ENCODE results near the gene NARF. TPM values are rescaled to one million over a fixed set of nuclear protein-coding genes. Genes with fewer than 3 reads are reported as not detected.

Gene NARF
- total RNA-seq, 1 donor from 2014 or later: 111 TPM

- Mint-ChIP-seq H3K9me3 (no peaks in the 10 kb centered on the region), H3K4me1 (ENCODE audit: unreplicated experiment) (no peaks in the 10 kb centered on the region), H3K27ac (no peak overlapping the region), H3K4me3 (no peak overlapping the region), H3K27me3 (no peaks in the 10 kb centered on the region), H3K36me3 (no peaks in the 10 kb centered on the region)
- no peak for DNase-seq (ENCODE audit: extremely low spot score, unreplicated experiment)
- TF ChIP-seq CTCF (conservative IDR thresholded peaks at IDR 0.05): no peak
These were observed 30.0 kb upstream of the NARF start for GRCh38 chr17:82428546-82428945.

- no peak for TF ChIP-seq CTCF (conservative IDR thresholded peaks at IDR 0.05)
- Mint-ChIP-seq H3K27me3 (no peaks in the 10 kb centered on the region), H3K36me3 (no peaks in the 10 kb centered on the region), H3K4me1 (ENCODE audit: unreplicated experiment) (no peaks in the 10 kb centered on the region), H3K9me3 (no peaks in the 10 kb centered on the region), H3K27ac (no peak overlapping the region), H3K4me3 (no peak overlapping the region)
- DNase-seq (ENCODE audit: extremely low spot score, unreplicated experiment): no peak
These were observed 28.7 kb upstream of the NARF start for GRCh38 chr17:82429824-82430223.

- Mint-ChIP-seq H3K36me3 (no peaks in the 10 kb centered on the region), H3K4me3 (no peak overlapping the region), H3K9me3 (no peaks in the 10 kb centered on the region), H3K27me3 (no peaks in the 10 kb centered on the region), H3K27ac (no peak overlapping the region), H3K4me1 (ENCODE audit: unreplicated experiment) (no peaks in the 10 kb centered on the region)
- no peak for DNase-seq (ENCODE audit: extremely low spot score, unreplicated experiment)
- no peak for TF ChIP-seq CTCF (conservative IDR thresholded peaks at IDR 0.05)
These were observed 26.5 kb upstream of the NARF start for GRCh38 chr17:82432017-82432416.

- H3K9me3 Mint-ChIP-seq: no peaks in the 10 kb centered on the region
- DNase-seq (ENCODE audit: extremely low spot score, unreplicated experiment): no peak
- TF ChIP-seq CTCF (conservative IDR thresholded peaks at IDR 0.05): no peak
- no peak overlapping the region for H3K27ac Mint-ChIP-seq
- no peak overlapping the region for H3K4me3 Mint-ChIP-seq
- no peaks in the 10 kb centered on the region for H3K4me1 Mint-ChIP-seq (ENCODE audit: unreplicated experiment)
- H3K27me3 Mint-ChIP-seq: no peaks in the 10 kb centered on the region
- no peaks in the 10 kb centered on the region for H3K36me3 Mint-ChIP-seq
These were observed 24.9 kb upstream of the NARF start for GRCh38 chr17:82433560-82434215.

GRCh38 chr17:82434216-82434565 is 24.4 kb upstream of the NARF start:
- Mint-ChIP-seq H3K4me1 (ENCODE audit: unreplicated experiment) (no peaks in the 10 kb centered on the region), H3K27ac (no peak overlapping the region), H3K27me3 (no peaks in the 10 kb centered on the region), H3K36me3 (no peaks in the 10 kb centered on the region), H3K9me3 (no peaks in the 10 kb centered on the region), H3K4me3 (no peak overlapping the region)
- DNase-seq (ENCODE audit: extremely low spot score, unreplicated experiment): no peak
- TF ChIP-seq CTCF (conservative IDR thresholded peaks at IDR 0.05): no peak

GRCh38 chr17:82435103-82435502 is 23.4 kb upstream of the NARF start:
- H3K9me3 Mint-ChIP-seq: no peaks in the 10 kb centered on the region
- H3K27ac Mint-ChIP-seq: no peak overlapping the region
- H3K4me3 Mint-ChIP-seq: no peak overlapping the region
- H3K36me3 Mint-ChIP-seq: no peaks in the 10 kb centered on the region
- H3K4me1 Mint-ChIP-seq (ENCODE audit: unreplicated experiment): no peaks in the 10 kb centered on the region
- H3K27me3 Mint-ChIP-seq: no peaks in the 10 kb centered on the region
- TF ChIP-seq CTCF (conservative IDR thresholded peaks at IDR 0.05): no peak
- DNase-seq (ENCODE audit: extremely low spot score, unreplicated experiment): no peak

Data from type B pancreatic cell (in vitro differentiated cells).